IPS-18a (cell line): ENCODE results near the gene PPP1R14C.
"Not testable (repeated sequence)": the region's sequence is repeated elsewhere in the genome, so short reads cannot be mapped to it uniquely, and the experiment has no call there.

Experiments
- H3K27ac ChIP-seq: one replicate; pipeline ENCODE4 v1.5.1; 2013; ENCODE audit warnings: low read length
- H3K27me3 ChIP-seq: one replicate; pipeline ENCODE4 v1.6.1; 2013; ENCODE audit warnings: mild to moderate bottlenecking, low read length; ENCODE audit not compliant: control insufficient read depth, insufficient read depth
- H3K36me3 ChIP-seq: one replicate; pipeline ENCODE4 v1.6.1; 2013; ENCODE audit warnings: low read depth, low read length; ENCODE audit not compliant: control insufficient read depth
- H3K4me1 ChIP-seq: one replicate; pipeline ENCODE4 v1.6.1; 2013; ENCODE audit warnings: low read depth, low read length; ENCODE audit not compliant: control insufficient read depth
- H3K4me3 ChIP-seq: one replicate; pipeline ENCODE4 v1.5.1; 2013; ENCODE audit warnings: low read length
- H3K9ac ChIP-seq: one replicate; pipeline ENCODE4 v1.6.1; 2013; ENCODE audit warnings: mild to moderate bottlenecking, low read length, moderate library complexity
- H3K9me3 ChIP-seq: one replicate; pipeline ENCODE4 v1.6.1; 2013; ENCODE audit warnings: low read depth, low read length; ENCODE audit not compliant: control insufficient read depth

Gene PPP1R14C

DNA sequence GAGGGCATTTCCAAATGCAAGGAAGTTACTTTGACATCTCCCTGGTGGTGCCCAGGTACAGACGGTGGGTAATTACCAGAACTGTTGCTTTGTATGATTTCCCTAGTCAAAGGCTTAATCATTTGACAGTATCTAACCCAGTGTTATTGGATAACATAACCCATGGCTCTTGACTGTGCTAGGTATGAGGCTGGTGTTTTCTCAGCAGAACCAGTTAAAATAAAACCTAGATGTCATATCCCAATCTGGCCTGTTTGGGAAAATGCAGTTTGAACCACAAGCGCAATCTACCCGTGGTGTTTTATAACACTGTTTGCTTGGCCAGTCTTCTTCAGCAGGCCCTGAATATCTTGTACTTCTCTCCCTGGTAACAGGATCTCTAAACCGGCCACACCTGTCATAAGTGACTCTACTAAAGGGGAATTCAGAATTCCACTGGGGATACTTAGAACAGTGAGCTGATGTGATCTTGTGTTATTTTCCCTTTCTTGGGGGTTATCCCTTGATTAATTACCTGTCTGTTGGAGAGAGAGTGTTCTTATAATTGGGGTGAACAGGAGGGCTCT, 32.8 kb downstream of the PPP1R14C start:
- Histone ChIP-seq H3K9ac (no peak overlapping the region), H3K36me3 (no peaks in the 10 kb centered on the region), H3K4me3 (no peak overlapping the region), H3K27me3 (no peaks in the 10 kb centered on the region), H3K9me3 (no peaks in the 10 kb centered on the region), H3K27ac (no peak overlapping the region), H3K4me1 (no peaks in the 10 kb centered on the region)

- no peaks in the 10 kb centered on the region for H3K27me3 ChIP-seq
- no peaks in the 10 kb centered on the region for H3K36me3 ChIP-seq
- no peak overlapping the region for H3K9ac ChIP-seq
- no peak overlapping the region for H3K27ac ChIP-seq
- H3K4me1 ChIP-seq: no peaks in the 10 kb centered on the region
- no peaks in the 10 kb centered on the region for H3K9me3 ChIP-seq
- no peak overlapping the region for H3K4me3 ChIP-seq
These were observed 33.3 kb downstream of the PPP1R14C start for GRCh38 chr6:150176152-150176551.

- no peaks in the 10 kb centered on the region for H3K4me1 ChIP-seq
- H3K36me3 ChIP-seq: no peaks in the 10 kb centered on the region
- no peak overlapping the region for H3K4me3 ChIP-seq
- no peaks in the 10 kb centered on the region for H3K9me3 ChIP-seq
- H3K27me3 ChIP-seq: no peaks in the 10 kb centered on the region
- no peak overlapping the region for H3K27ac ChIP-seq
- no peak overlapping the region for H3K9ac ChIP-seq
These were observed 33.8 kb downstream of the PPP1R14C start for GRCh38 chr6:150176659-150177058.

DNA sequence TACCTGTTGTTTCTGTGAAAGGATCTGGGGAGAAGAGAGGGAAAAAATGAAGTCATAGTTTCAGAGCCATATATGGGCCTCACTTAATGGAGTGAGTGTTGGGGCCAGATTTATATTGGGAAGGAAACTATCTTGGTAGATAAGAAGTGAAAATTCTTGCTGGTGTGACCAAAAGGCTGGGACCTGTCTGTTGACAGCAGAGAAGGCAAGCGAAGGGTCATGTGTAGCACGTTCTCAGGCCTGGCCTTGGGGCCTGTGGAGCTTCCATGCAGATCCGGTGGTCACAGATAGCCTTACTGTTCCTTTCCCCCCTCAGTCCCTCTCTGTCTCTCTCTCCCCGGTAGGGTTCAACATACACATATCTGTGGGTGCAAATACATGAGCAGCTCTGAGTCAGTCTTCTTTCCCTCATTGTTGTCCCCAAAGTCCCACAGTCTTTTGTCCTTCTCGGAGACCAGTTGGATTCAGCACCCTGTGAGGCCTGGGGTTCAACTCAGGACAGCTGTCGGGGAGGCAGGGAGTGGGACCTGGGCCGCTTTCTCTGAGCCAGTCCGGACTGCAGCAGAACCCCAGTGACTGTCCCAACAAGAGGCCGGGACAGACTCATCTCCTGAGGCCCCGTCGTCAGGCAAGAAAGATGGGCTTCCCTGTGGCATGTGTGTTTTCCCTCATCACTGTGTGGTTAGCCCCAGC, 34.6 kb downstream of the PPP1R14C start:
- no peaks in the 10 kb centered on the region for H3K4me1 ChIP-seq
- no peaks in the 10 kb centered on the region for H3K9me3 ChIP-seq
- H3K27me3 ChIP-seq: no peaks in the 10 kb centered on the region
- no peak overlapping the region for H3K9ac ChIP-seq
- no peaks in the 10 kb centered on the region for H3K36me3 ChIP-seq
- H3K27ac ChIP-seq: no peak overlapping the region
- H3K4me3 ChIP-seq: no peak overlapping the region

DNA sequence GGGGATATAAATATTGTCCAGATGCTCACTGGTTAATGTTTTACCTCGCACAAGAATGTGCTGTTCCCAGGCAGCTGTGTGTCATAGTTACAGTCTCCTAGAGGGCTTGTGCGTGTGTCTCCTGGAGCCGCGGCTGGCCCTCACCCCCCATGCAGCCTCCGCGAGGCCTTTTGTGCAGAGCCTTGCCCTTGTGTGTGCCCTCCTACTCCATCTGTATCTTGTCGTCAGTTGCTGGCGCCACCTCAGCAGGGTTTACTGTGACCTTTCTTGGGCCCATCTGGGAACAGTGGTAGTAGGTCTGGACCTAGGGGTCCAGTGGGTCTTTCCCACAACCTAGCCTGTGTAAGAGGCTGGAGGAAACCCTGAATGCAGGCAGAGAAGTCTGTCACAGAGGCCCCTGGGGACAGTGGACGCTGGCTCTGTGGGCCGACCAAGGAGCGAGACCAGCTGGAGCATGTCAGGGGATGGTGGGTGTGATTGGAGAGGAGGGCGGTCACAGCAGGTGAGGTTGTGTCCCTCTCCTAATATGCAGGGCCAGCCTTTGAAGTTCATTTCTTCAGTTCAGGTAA, 35.2 kb downstream of the PPP1R14C start:
- no peak overlapping the region for H3K27ac ChIP-seq
- no peaks in the 10 kb centered on the region for H3K9me3 ChIP-seq
- no peaks in the 10 kb centered on the region for H3K4me1 ChIP-seq
- no peaks in the 10 kb centered on the region for H3K36me3 ChIP-seq
- H3K4me3 ChIP-seq: no peak overlapping the region
- no peaks in the 10 kb centered on the region for H3K27me3 ChIP-seq
- no peak overlapping the region for H3K9ac ChIP-seq

DNA sequence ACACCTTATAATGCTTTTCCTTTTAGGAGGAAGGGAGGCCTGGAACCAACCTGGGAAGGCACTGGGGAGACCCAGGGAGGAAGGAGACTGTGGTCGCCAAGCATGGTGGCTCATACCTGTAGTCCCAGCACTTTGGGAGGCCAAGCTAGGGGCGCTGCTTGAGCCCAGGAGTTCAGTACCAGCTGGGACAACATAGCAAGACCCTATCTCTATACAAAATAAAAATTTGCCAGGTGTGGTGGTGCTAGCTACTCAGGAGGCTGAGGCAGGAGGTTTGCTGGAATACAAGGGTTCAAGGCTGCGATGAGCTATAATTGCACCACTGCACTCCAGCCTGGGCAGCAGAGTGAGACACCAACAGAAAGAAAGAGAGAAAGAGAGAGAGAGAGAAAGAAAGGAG, 36.2 kb downstream of the PPP1R14C start:
- no peak overlapping the region for H3K27ac ChIP-seq
- H3K4me3 ChIP-seq: no peak overlapping the region
- H3K36me3 ChIP-seq: no peaks in the 10 kb centered on the region
- no peaks in the 10 kb centered on the region for H3K27me3 ChIP-seq
- no peaks in the 10 kb centered on the region for H3K4me1 ChIP-seq
- H3K9ac ChIP-seq: no peak overlapping the region
- H3K9me3 ChIP-seq: no peaks in the 10 kb centered on the region

- not testable (repeated sequence) for H3K4me3 ChIP-seq, H3K9me3 ChIP-seq, H3K36me3 ChIP-seq, H3K9ac ChIP-seq, H3K4me1 ChIP-seq, H3K27me3 ChIP-seq, H3K27ac ChIP-seq
These were observed 37.1 kb downstream of the PPP1R14C start for GRCh38 chr6:150179907-150180424.

GRCh38 chr6:150180517-150180916, 37.7 kb downstream of the PPP1R14C start:
- Histone ChIP-seq H3K9ac (no peak overlapping the region), H3K27me3 (no peaks in the 10 kb centered on the region), H3K4me3 (no peak overlapping the region), H3K9me3 (no peaks in the 10 kb centered on the region), H3K36me3 (no peaks in the 10 kb centered on the region), H3K4me1 (no peaks in the 10 kb centered on the region), H3K27ac (no peak overlapping the region)

DNA sequence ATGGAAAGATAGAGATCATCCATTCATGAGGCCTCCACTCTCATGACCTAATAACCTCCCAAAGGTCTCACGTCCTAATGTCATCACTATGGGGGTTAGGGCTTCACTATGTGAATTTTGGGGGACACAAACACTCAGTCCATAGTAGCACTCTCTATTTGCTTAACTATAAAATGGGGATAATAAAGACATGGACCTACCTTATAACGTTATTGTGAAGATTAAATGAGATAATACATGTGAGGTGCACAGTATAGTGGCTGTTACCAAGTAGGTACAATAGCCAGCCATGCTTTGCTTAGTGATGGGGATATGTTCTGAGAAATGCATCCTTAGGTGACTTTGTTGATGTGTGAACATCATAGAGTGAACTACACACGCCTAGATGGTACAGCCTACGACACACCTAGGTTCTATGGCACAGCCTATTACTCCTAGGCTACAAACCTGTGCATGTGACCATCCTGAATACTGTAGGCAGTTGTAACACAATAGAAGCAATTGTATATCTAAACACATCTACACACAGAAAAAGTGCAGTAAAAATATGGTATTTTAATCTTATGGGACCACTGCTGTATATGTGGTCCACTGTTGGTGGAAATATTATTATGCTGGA, 39.7 kb downstream of the PPP1R14C start:
- Histone ChIP-seq H3K4me1 (no peaks in the 10 kb centered on the region), H3K9ac (no peak overlapping the region)

DNA sequence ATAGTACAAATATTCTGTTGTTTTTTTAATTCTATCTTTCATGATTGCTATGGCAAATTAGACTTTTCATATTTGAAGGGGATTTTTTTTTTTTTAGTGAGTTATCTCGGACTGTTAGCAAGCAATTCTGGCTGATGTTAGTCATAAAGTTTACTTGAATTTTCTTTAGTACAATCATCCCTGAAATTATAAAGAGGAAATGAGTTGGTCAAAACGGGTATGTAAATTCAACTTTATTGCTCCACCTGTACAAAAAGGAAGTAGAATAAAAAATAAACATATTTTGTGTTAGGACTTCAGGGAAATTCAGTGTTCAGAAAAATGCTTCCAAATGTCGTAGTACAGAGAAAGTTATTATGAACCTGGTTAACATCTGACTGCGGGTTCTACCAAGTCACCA, 40.3 kb downstream of the PPP1R14C start:
- Histone ChIP-seq H3K36me3 (no peaks in the 10 kb centered on the region), H3K27me3 (no peaks in the 10 kb centered on the region), H3K4me1 (no peaks in the 10 kb centered on the region), H3K9ac (no peak overlapping the region), H3K27ac (no peak overlapping the region), H3K4me3 (no peak overlapping the region), H3K9me3 (no peaks in the 10 kb centered on the region)

More for the DNA sequence above, 39.7 kb downstream of the PPP1R14C start:
- H3K27me3 ChIP-seq: no peaks in the 10 kb centered on the region
- H3K36me3 ChIP-seq: no peaks in the 10 kb centered on the region
- no peak overlapping the region for H3K4me3 ChIP-seq
- no peak overlapping the region for H3K27ac ChIP-seq
- H3K9me3 ChIP-seq: no peaks in the 10 kb centered on the region

- H3K4me3 ChIP-seq: no peak overlapping the region
- H3K27ac ChIP-seq: no peak overlapping the region
- no peaks in the 10 kb centered on the region for H3K4me1 ChIP-seq
- no peaks in the 10 kb centered on the region for H3K36me3 ChIP-seq
- no peaks in the 10 kb centered on the region for H3K27me3 ChIP-seq
- no peak overlapping the region for H3K9ac ChIP-seq
- no peaks in the 10 kb centered on the region for H3K9me3 ChIP-seq
These were observed 41.1 kb downstream of the PPP1R14C start for GRCh38 chr6:150183966-150184365.
